Activated CD4-positive, alpha-beta T cell treated with anti-CD3 and anti-CD28 coated beads for 48 hours (primary cell): ENCODE data around the gene SUMF2.
A peak's percentile ranks its signal among the peaks of the same experiment; 100 is the strongest.
"Not testable (repeated sequence)": the region's sequence is repeated elsewhere in the genome, so short reads cannot be mapped to it uniquely, and the experiment has no call there.

Source experiments
- DNase-seq: peaks from one replicate; pipeline ENCODE4 v3.0.0-alpha.2; 2020

The SUMF2 gene

DNA sequence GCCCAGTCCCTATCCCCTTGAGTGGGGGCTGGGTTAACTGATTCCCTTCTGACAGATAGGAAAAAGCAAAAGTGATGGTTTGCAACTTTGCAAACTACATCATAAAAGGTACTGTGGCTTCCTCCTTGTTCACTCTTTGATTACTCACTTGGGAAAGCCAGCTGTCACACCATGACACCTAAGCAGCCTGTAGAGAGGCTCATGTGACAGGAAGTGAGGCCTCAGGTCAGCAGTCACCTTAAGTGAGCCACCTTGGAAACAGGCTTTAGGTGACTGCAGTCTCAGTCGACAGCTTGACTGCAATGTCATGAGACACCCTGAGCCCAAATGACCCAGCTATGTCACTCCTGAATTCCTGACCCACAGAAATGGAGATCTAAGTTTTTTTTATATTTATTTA, 46.5 kb downstream of the SUMF2 start:
- peak; percentile 20 for DNase-seq

DNA sequence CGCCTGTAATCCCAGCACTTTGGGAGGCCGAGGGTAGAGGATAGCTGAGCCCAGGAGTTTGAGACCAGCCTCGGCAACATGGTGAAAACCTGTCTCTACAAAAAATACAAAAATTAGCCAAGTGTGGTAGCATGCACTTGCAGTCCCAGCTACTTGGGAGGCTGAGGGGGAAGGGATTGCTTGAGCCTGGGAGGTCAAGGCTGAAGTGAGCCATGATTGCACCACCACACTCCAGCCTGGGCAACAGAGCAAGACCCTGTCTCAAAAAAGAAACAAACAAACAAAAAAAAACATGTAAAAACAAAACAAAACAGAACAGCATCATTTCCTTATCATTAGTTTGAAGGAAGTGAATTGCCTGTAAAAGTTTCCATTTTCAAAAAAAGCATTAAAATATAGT, 48.2 kb downstream of the SUMF2 start:
- DNase-seq, result not testable (repeated sequence)

DNA sequence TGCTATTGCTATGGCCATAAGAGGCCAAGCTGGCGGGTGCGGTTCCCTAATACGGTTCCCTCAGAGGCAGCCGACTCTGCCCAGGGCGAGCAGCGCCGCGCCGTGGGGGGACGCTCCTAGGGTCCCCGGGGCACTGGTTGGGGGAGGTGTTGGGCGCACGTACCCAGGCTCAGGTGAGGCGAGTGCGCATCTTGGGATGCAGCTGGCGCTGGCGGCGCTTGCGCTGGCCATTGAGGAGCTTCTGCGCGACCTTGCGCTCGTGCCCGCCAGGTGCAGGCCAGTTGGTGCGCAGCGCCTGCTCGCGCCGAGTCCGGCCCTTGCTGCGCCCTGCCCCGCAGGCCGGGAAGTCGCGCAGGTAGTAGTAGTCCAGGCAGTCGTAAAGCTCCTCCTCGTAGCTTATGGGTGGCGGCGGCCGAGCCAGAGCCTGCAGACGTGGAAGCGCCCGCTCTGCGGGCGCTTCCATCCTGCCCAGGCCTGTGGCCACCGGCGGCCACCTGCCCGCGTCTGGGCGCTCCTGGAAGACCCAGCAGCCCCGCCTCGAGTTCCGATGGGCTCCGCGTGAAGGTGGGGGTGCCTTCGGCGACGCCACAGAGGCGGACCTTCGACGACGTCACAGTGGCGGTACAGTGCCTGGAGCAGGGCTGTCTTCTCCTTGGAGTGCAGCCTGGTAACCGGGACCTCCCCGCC, 51.9 kb downstream of the SUMF2 start, which contains the start of gene NUPR2:
Gene NUPR2, minus strand, starts transcription at position 566 of the 687 bp plus-strand sequence. Its CDS starts 103 bp downstream, at position 463.
- DNase-seq, result no peak

DNA sequence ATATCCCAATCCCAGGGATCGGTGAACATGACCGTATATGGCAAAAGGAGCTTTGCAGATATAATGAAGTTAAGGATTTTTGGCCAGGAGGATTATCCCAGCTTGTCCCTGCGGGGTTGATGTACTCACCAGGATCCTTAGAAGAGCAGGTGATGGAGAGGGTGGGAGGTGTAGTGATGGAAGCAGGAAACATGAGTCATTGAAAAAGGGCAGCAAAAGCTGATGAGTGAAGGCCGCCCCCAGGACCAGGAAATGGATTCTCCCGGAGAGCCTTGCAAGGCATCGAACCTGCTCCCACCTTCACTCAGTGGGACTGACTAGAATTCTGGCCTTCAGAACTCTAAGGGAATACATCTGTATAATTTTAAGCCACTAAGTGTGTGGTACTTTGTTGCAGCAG, 57.4 kb downstream of the SUMF2 start:
- DNase-seq, result no peak

DNA sequence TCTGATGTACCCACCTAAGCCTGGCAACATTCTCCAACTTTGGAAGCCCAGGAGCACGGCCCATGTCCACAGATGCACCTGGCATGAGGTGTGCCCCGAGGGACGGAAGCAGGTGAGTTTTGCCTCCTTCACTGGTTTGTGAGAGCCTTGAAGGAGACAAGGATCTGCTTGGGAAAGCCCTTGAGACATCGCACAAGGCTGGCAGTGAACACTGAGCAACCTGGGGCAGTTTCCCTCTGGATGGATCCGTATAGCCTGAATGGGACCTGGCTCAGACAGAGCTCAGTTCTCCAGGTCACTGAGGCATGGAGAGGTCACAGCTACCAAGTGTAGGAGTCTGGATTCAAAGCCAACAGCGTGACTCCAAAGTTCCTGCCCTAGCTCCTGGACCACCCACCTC, 60.9 kb downstream of the SUMF2 start:
- no peak for DNase-seq

DNA sequence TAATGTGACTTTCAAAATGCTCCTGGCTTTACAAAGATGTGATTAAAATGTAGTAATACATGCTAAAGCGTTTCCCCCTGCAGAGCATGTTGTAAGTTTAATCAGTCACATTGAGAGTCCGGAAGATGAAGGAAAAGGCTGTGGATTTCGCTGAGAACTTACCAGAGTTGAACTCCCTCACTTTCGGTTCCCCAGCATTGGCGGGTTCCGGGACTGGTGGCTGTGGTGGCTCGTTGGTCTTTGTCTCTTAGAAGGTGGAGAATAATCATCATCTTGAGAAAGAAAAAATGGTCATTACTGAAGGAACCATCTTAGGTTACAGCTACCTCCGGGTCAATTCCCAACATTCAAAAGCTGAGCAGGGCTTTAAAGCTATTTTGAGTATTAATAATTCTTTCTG, 61.7 kb downstream of the SUMF2 start:
- DNase-seq, result no peak

DNA sequence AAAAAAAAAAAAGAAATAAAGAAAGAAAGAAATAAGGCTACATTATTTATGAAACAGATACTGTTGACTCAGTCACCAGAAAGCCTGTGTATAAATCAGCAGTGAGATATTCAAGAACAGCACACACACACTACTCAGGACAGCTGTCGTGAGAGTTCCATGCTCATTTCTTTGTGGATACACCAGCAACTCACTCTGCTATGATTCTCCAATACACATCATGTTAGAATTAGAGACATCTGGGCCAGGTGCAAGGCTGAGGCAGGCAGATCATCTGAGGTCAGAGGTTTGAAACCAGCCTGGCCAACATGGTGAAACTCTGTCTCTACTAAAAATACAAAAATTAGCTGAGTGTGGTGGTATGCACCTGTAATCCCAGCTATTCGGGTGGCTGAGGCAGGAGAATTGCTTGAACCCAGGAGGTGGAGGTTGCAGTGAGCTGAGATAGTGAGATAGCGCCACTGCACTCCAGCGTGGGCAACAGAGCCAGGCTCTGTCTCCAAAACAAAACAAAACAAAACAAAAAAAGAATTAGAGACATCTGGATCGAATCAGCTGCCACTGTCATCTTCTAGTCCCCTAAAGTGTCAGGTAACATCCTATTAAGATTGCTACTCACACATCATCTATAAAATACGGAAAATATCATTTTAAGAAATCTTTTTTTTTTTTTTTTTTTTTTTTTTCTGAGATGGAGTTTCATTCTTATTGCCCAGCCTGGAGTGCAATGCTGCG, 63.3 kb downstream of the SUMF2 start:
- DNase-seq, result no peak
